CD4-positive, alpha-beta T cell (primary cell): ENCODE results near the gene CDHR2. TPM values are rescaled to one million over a fixed set of nuclear protein-coding genes. Genes with fewer than 3 reads are reported as not detected.

ENCODE experiments used
- ATAC-seq: fragments of 200-7000 bp; cut with Tn5 transposase; one replicate; pipeline ENCODE4 v1.10.0; 2022; ENCODE audit warnings: mild to moderate bottlenecking; ENCODE audit not compliant: poor library complexity
- CTCF ChIA-PET: fragments of 350-600 bp; sonication (Branson Sonifier 250); formaldehyde crosslinking; loops from one replicate; lab custom pipeline; 2021; ENCODE audit warnings: antibody characterized with exemption, inconsistent platforms; lab: Charles Lee
- POLR2A ChIA-PET: fragments of 350-600 bp; sonication (Branson Sonifier 250); formaldehyde crosslinking; loops from one replicate; lab custom pipeline; 2021; ENCODE audit warnings: antibody characterized with exemption, inconsistent platforms; lab: Charles Lee
- DNase-seq, 14 experiments: peaks; one replicate each; pipeline ENCODE4 v3.0.0-alpha.2; 2013 to 2020; ENCODE audit warnings: mixed read lengths in 2 of 14
- H3K27ac ChIP-seq, 2 donors: one replicate each; pipeline versions ENCODE4 v1.5.1 to v1.7.0; 2013; ENCODE audit warnings: low read length in 2 of 2, low read depth in 1 of 2, mild to moderate bottlenecking in 1 of 2
- H3K27me3 ChIP-seq, 2 experiments: 1 replicate in 1 of 2; 2 replicates in 1 of 2; pipeline versions ENCODE4 v1.6.1 to v1.7.0; 2013; ENCODE audit warnings: low read length in 2 of 2, control low read depth in 1 of 2, mild to moderate bottlenecking in 1 of 2, moderate library complexity in 1 of 2; ENCODE audit not compliant: insufficient read depth in 2 of 2, control insufficient read depth in 1 of 2
- H3K36me3 ChIP-seq: one replicate; pipeline ENCODE4 v1.6.1; 2013; ENCODE audit warnings: low read length, control low read depth; ENCODE audit not compliant: insufficient read depth
- H3K4me1 ChIP-seq: one replicate; pipeline ENCODE4 v1.6.1; 2013; ENCODE audit warnings: low read length, control low read depth; ENCODE audit not compliant: insufficient read depth
- H3K4me3 ChIP-seq: one replicate; pipeline ENCODE4 v1.5.1; 2013; ENCODE audit warnings: mild to moderate bottlenecking, low read length, moderate library complexity
- H3K9me3 ChIP-seq, 2 experiments: 1 replicate in 1 of 2; 2 replicates in 1 of 2; pipeline versions ENCODE4 v1.6.1 to v1.7.0; 2013; ENCODE audit warnings: low read length in 2 of 2, mild to moderate bottlenecking in 2 of 2, control low read depth in 1 of 2, moderate library complexity in 1 of 2; ENCODE audit not compliant: control insufficient read depth in 1 of 2, insufficient read depth in 1 of 2
- H3K27ac Mint-ChIP-seq: one replicate; pipeline ENCODE4 v1.8.0; 2020; ENCODE audit warnings: mixed read lengths
- H3K27me3 Mint-ChIP-seq: one replicate; pipeline ENCODE4 v1.8.0; 2021; ENCODE audit warnings: mixed read lengths
- H3K36me3 Mint-ChIP-seq: one replicate; pipeline ENCODE4 v1.8.0; 2021; ENCODE audit warnings: low read depth, mixed read lengths
- H3K4me1 Mint-ChIP-seq: one replicate; pipeline ENCODE4 v1.8.0; 2021; ENCODE audit warnings: low read depth, mixed read lengths
- H3K4me3 Mint-ChIP-seq: one replicate; pipeline ENCODE4 v1.8.0; 2020; ENCODE audit warnings: mild to moderate bottlenecking, mixed read lengths
- H3K9me3 Mint-ChIP-seq: one replicate; pipeline ENCODE4 v1.8.0; 2020; ENCODE audit warnings: mixed read lengths
- CTCF ChIP-seq: fragments of 200-600 bp; IDR thresholded peaks from one replicate; pipeline ENCODE4 v1.8.0; 2022; ENCODE audit warnings: antibody characterized with exemption, mild to moderate bottlenecking
- intact Hi-C, 2 experiments: fragments of 100-400 bp; cut with DNase I in 1 of 2; cut with micrococcal nuclease in 1 of 2; formaldehyde crosslinking; loops; one replicate each; pipeline versions ENCODE4 v1.15.1 to v1.9.0; 2023 to 2025; cut with DNase I, micrococcal nuclease
- total RNA-seq, 174 experiments: library from RNA in 2 of 174; stranded (reverse) in 2 of 174; gene quantifications; one replicate each; pipeline ENCODE4 v1.2.3 and lab custom pipeline; 2021 to 2026

Gene CDHR2
- total RNA-seq, 2 experiments from 2014 or later: 1.6 to 2.0 TPM

- no peak overlapping the region for H3K4me3 ChIP-seq
- ChIA-PET POLR2A (no interaction called here), CTCF (no interaction called here)
- peaks cover 5% of the 10 kb centered on the region for H3K4me1 ChIP-seq
- peaks cover 15 to 31% of the 10 kb centered on the region in 2 experiments for H3K9me3 ChIP-seq
- no peaks in the 10 kb centered on the region for H3K36me3 ChIP-seq
- no peaks in the 10 kb centered on the region for H3K27me3 Mint-ChIP-seq
- no peaks in the 10 kb centered on the region for H3K27me3 ChIP-seq
- DNase-seq (no peak), ATAC-seq (no peak)
- no peak for TF ChIP-seq CTCF
- no peak overlapping the region for H3K4me3 Mint-ChIP-seq
- H3K9me3 Mint-ChIP-seq: peaks cover 5% of the 10 kb centered on the region
- H3K4me1 Mint-ChIP-seq: no peaks in the 10 kb centered on the region
- H3K27ac ChIP-seq: no peak overlapping the region
- no peaks in the 10 kb centered on the region for H3K36me3 Mint-ChIP-seq
- intact Hi-C loops: no loop called here
- H3K27ac Mint-ChIP-seq: no peak overlapping the region
These were observed 32.2 kb downstream of the CDHR2 start for GRCh38 chr5:176581361-176581760.

GRCh38 chr5:176583076-176583475 is 33.9 kb downstream of the CDHR2 start:
- intact Hi-C loops: no loop called here
- ChIA-PET CTCF (interaction anchor here (0.5 kb wide), 1 partner anchor 31 kb away, joined by 3 read pairs; no protein-coding TSS in a partner anchor), POLR2A (interaction anchor here (0.6 kb wide), 1 partner anchor 46 kb away, joined by 3 read pairs; no protein-coding TSS in a partner anchor)
- no peak for ATAC-seq
- H3K27me3 ChIP-seq: no peaks in the 10 kb centered on the region
- H3K36me3 ChIP-seq: no peaks in the 10 kb centered on the region
- no peak overlapping the region for H3K4me3 ChIP-seq
- no peak for DNase-seq
- Mint-ChIP-seq H3K9me3 (peaks cover 5% of the 10 kb centered on the region), H3K4me3 (no peak overlapping the region), H3K27ac (no peak overlapping the region), H3K36me3 (no peaks in the 10 kb centered on the region), H3K4me1 (no peaks in the 10 kb centered on the region), H3K27me3 (no peaks in the 10 kb centered on the region)
- H3K4me1 ChIP-seq: peaks cover 5% of the 10 kb centered on the region
- no peak for TF ChIP-seq CTCF
- H3K27ac ChIP-seq: no peak overlapping the region
- peaks cover 15 to 35% of the 10 kb centered on the region in 2 experiments for H3K9me3 ChIP-seq

- H3K27me3 Mint-ChIP-seq: no peaks in the 10 kb centered on the region
- H3K4me1 Mint-ChIP-seq: no peaks in the 10 kb centered on the region
- POLR2A ChIA-PET: no interaction called here
- no peak overlapping the region for H3K4me3 Mint-ChIP-seq
- no peak for ATAC-seq
- TF ChIP-seq CTCF: no peak
- Histone ChIP-seq H3K4me1 (no peaks in the 10 kb centered on the region), H3K36me3 (no peaks in the 10 kb centered on the region), H3K27ac (no peak overlapping the region), H3K27me3 (no peaks in the 10 kb centered on the region), H3K9me3 (peaks cover 15 to 42% of the 10 kb centered on the region in 2 experiments), H3K4me3 (no peak overlapping the region)
- no peak for DNase-seq
- H3K36me3 Mint-ChIP-seq: no peaks in the 10 kb centered on the region
- intact Hi-C loops: no loop called here
- no peak overlapping the region for H3K27ac Mint-ChIP-seq
- H3K9me3 Mint-ChIP-seq: peaks cover 5% of the 10 kb centered on the region
- CTCF ChIA-PET: no interaction called here
These were observed 38.3 kb downstream of the CDHR2 start for GRCh38 chr5:176587398-176587797.
